Skin epidermis (tissue), 12 donors: ENCODE data around the gene PRR12.

Experiments
- H3K27ac ChIP-seq, 21 experiments: fragments of 200-600 bp; sonication (generic) in 11 of 21; one replicate each; pipeline ENCODE4 v1.5.0; 2020; ENCODE audit warnings: mild to moderate bottlenecking in 3 of 21, inconsistent platforms in 2 of 21, moderate library complexity in 2 of 21
- H3K4me3 ChIP-seq, 7 experiments: fragments of 200-600 bp; sonication (generic) in 2 of 7; one replicate each; pipeline ENCODE4 v1.5.0; 2020; ENCODE audit warnings: inconsistent platforms in 2 of 7, mild to moderate bottlenecking in 2 of 7, moderate library complexity in 1 of 7

PRR12 gene

GRCh38 chr19:49656456-49657109, 65.6 kb downstream of the PRR12 start:
- no peak overlapping the region for H3K4me3 ChIP-seq
- no peak overlapping the region for H3K27ac ChIP-seq

GRCh38 chr19:49657493-49658138, 66.6 kb downstream of the PRR12 start:
- Histone ChIP-seq H3K4me3 (no peak overlapping the region), H3K27ac (no peak overlapping the region)

GRCh38 chr19:49658139-49658517, 67.1 kb downstream of the PRR12 start:
- Histone ChIP-seq H3K4me3 (no peak overlapping the region), H3K27ac (peak overlapping the region in 1 of 21 experiments; percentile 35)

GRCh38 chr19:49658566-49659442, 67.8 kb downstream of the PRR12 start:
- H3K4me3 ChIP-seq, result no peak overlapping the region
- H3K27ac ChIP-seq, result peak overlapping the region in 1 of 21 experiments; percentile 35

GRCh38 chr19:49660338-49660961, 69.5 kb downstream of the PRR12 start:
- Histone ChIP-seq H3K27ac (no peak overlapping the region), H3K4me3 (no peak overlapping the region)

- Histone ChIP-seq H3K4me3 (no peak overlapping the region), H3K27ac (no peak overlapping the region)
These were observed 71.0 kb downstream of the PRR12 start for GRCh38 chr19:49662011-49662410.

- Histone ChIP-seq H3K27ac (peak overlapping the region in 15 of 21 experiments; percentile 11 to 95 (median 85)), H3K4me3 (peak overlapping the region in 2 of 7 experiments; percentile 84 to 87)
These were observed 72.2 kb downstream of the PRR12 start for GRCh38 chr19:49663224-49663623.

GRCh38 chr19:49664171-49665035, 73.4 kb downstream of the PRR12 start:
- H3K4me3 ChIP-seq, result peak overlapping the region; percentile 47 to 87 (median 78)
- peak overlapping the region; percentile 58 to 95 (median 84) for H3K27ac ChIP-seq

GRCh38 chr19:49665036-49665350, 74.0 kb downstream of the PRR12 start:
- H3K4me3 ChIP-seq, result peak overlapping the region; percentile 47 to 87 (median 78)
- H3K27ac ChIP-seq, result peak overlapping the region; percentile 58 to 95 (median 84)

GRCh38 chr19:49665351-49666119, 74.6 kb downstream of the PRR12 start, which contains the start of the genes BCL2L12 and IRF3:
TSS of gene BCL2L12 (plus strand) at chr19:49665933. CDS start at chr19:49666693, 760 bp downstream.
TSS of gene IRF3 (minus strand) at chr19:49665857. CDS start at chr19:49664838, 1,019 bp downstream.
- Histone ChIP-seq H3K27ac (peak within 1 kb of the TSS; percentile 58 to 95 (median 84)), H3K4me3 (peak within 1 kb of the TSS; percentile 47 to 87 (median 78))

- Histone ChIP-seq H3K4me3 (peak overlapping the region; percentile 47 to 87 (median 78)), H3K27ac (peak overlapping the region in 20 of 21 experiments; percentile 50 to 95 (median 84))
These were observed 75.1 kb downstream of the PRR12 start for GRCh38 chr19:49666120-49666444.

GRCh38 chr19:49667473-49667872, 76.5 kb downstream of the PRR12 start:
- H3K4me3 ChIP-seq, result no peak overlapping the region
- no peak overlapping the region for H3K27ac ChIP-seq

GRCh38 chr19:49669516-49669915, 78.5 kb downstream of the PRR12 start:
- H3K27ac ChIP-seq, result no peak overlapping the region
- H3K4me3 ChIP-seq, result no peak overlapping the region

- Histone ChIP-seq H3K27ac (peak overlapping the region in 3 of 21 experiments; percentile 44 to 47 (median 46)), H3K4me3 (no peak overlapping the region)
These were observed 81.3 kb downstream of the PRR12 start for GRCh38 chr19:49672131-49672919.
